Effector memory CD4-positive, alpha-beta T cell (primary cell): ENCODE data around the gene SULT2B1.

Source experiments
- DNase-seq, 3 donors: peaks; one replicate each; pipeline ENCODE4 v3.0.0-alpha.2; 2020
- H3K27ac ChIP-seq: 2 replicates; pipeline ENCODE4 v1.7.0; 2013; ENCODE audit warnings: mild to moderate bottlenecking, low read length, moderate library complexity; ENCODE audit not compliant: insufficient read depth, poor library complexity, severe bottlenecking
- H3K27me3 ChIP-seq: replicated peaks from 2 replicates; pipeline ENCODE4 v1.7.0; 2013; ENCODE audit warnings: mild to moderate bottlenecking, low read length; ENCODE audit not compliant: insufficient read depth, control insufficient read depth, poor library complexity, severe bottlenecking
- H3K36me3 ChIP-seq: 2 replicates; pipeline ENCODE4 v1.7.0; 2013; ENCODE audit warnings: mild to moderate bottlenecking, low read length, moderate library complexity; ENCODE audit not compliant: control insufficient read depth, insufficient read depth
- H3K4me1 ChIP-seq: 2 replicates; pipeline ENCODE4 v1.7.0; 2013; ENCODE audit warnings: low read length, mild to moderate bottlenecking; ENCODE audit not compliant: control insufficient read depth, insufficient read depth, poor library complexity, severe bottlenecking
- H3K4me3 ChIP-seq: 2 replicates; pipeline ENCODE4 v1.7.0; 2013; ENCODE audit warnings: low read length, low read depth, mild to moderate bottlenecking; ENCODE audit not compliant: insufficient read depth, poor library complexity, severe bottlenecking
- H3K9me3 ChIP-seq: 2 replicates; pipeline ENCODE4 v1.7.0; 2013; ENCODE audit warnings: mild to moderate bottlenecking, low read length, moderate library complexity; ENCODE audit not compliant: control insufficient read depth

The SULT2B1 gene

DNA sequence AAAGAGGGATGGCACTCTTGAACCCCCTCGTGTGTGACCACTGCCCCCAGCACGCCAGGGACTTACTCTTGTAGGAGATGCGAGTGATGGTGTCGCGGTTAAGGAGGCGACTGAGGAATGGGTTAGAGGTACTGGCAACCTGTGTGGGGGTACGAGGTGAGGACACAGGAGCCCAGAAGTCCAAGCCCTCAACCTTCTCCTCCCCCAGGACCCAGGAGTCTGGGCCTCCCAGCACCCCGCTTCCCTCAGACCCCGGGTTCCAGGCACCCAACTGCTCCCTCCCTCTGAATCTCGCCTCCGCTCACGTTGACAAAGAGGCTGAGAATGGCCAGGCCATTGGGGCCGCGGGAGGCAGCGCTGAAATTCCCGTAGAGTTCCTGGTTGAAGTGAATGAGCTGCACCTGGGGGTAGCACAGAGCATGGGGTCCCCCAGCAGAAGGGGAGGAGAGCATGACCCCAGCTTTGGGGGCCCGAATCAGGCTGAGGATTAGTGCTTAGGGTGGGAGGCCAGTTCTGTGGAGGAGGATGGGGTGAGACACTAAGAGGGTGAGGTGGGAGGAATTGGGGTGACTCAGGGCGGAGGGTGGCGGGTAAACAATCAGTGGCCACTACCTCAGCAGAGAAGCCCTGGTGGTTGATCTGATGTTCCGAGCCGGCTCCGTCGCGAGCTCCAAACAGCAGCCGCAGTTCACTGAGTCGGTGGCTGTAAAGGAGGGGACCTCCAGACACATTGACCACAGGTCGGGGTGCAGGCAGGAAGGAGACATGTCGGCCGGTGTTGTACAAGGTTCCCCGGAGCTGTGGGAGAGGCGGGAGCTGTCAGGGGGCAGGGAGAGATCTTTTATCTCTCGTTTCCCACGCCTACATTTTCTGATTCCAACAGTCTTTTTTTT is 87.8 kb downstream of the SULT2B1 start:
- Histone ChIP-seq H3K27ac (no peak overlapping the region), H3K4me3 (no peak overlapping the region), H3K27me3 (no peaks in the 10 kb centered on the region), H3K4me1 (peaks cover 11% of the 10 kb centered on the region), H3K9me3 (no peaks in the 10 kb centered on the region), H3K36me3 (no peaks in the 10 kb centered on the region)
- peak in 1 of 3 donors; percentile 38 for DNase-seq

DNA sequence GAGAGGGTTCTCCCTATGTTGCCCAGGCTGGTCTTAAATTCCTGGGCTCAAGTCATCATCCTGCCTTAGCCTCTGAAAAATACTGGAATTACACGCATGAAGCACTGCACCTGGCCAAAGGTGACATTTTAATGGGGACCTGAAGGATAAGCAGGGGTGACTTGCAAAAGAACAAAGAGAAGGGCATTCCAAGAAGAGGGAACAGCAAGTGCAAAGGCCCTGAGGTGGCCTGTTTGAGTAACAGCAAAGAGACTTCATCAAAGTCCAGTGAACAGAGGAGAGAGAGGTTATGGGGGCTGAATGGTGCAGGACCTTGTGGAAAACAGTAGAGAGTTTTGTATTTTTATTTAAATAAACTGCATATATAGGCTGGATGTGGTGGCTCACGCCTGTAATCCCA is 89.9 kb downstream of the SULT2B1 start:
- H3K9me3 ChIP-seq = no peaks in the 10 kb centered on the region

DNA sequence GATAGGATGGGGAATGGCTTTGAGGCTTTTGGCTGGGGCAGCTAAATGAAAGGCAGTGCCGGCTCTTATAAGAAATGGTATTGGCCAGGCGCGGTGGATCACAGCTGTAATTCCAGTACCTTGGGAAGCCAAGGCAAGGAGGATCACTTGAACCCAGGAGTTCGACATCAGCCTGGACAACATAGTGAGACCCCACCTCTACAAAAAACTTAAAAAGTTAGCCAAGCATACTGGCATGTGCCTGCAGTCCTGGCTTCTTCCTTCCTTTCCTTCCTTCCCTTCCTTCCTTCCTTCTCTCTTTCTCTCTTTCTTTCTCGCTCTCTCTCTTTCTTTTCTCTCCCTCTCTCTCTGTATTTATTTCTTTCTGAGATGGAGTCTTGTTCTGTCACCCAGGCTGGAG is 90.9 kb downstream of the SULT2B1 start:
- peaks cover 26% of the 10 kb centered on the region for H3K4me1 ChIP-seq
- no peaks in the 10 kb centered on the region for H3K27me3 ChIP-seq
- H3K27ac ChIP-seq = no peak overlapping the region
- no peaks in the 10 kb centered on the region for H3K36me3 ChIP-seq
- DNase-seq = no peak
- H3K9me3 ChIP-seq = no peaks in the 10 kb centered on the region
- no peak overlapping the region for H3K4me3 ChIP-seq

More for the DNA sequence above, 89.9 kb downstream of the SULT2B1 start:
- no peaks in the 10 kb centered on the region for H3K27me3 ChIP-seq
- no peak overlapping the region for H3K27ac ChIP-seq
- H3K4me3 ChIP-seq = no peak overlapping the region
- no peak for DNase-seq
- H3K36me3 ChIP-seq = no peaks in the 10 kb centered on the region
- peaks cover 21% of the 10 kb centered on the region for H3K4me1 ChIP-seq

- no peak overlapping the region for H3K4me3 ChIP-seq
- no peaks in the 10 kb centered on the region for H3K36me3 ChIP-seq
- H3K27ac ChIP-seq = no peak overlapping the region
- H3K9me3 ChIP-seq = no peaks in the 10 kb centered on the region
- H3K27me3 ChIP-seq = no peaks in the 10 kb centered on the region
- no peak for DNase-seq
- peaks cover 26% of the 10 kb centered on the region for H3K4me1 ChIP-seq
Measured at GRCh38 chr19:48644355-48644754, 92.4 kb downstream of the SULT2B1 start.

- H3K27me3 ChIP-seq = no peaks in the 10 kb centered on the region
- peak; percentile 50 to 68 (median 58) for DNase-seq
- H3K36me3 ChIP-seq = no peaks in the 10 kb centered on the region
- H3K4me1 ChIP-seq = peaks cover 26% of the 10 kb centered on the region
- H3K27ac ChIP-seq = peak overlapping the region; percentile 85
- H3K9me3 ChIP-seq = no peaks in the 10 kb centered on the region
- H3K4me3 ChIP-seq = peak overlapping the region; percentile 59
Measured at GRCh38 chr19:48644839-48645619, 93.1 kb downstream of the SULT2B1 start.

DNA sequence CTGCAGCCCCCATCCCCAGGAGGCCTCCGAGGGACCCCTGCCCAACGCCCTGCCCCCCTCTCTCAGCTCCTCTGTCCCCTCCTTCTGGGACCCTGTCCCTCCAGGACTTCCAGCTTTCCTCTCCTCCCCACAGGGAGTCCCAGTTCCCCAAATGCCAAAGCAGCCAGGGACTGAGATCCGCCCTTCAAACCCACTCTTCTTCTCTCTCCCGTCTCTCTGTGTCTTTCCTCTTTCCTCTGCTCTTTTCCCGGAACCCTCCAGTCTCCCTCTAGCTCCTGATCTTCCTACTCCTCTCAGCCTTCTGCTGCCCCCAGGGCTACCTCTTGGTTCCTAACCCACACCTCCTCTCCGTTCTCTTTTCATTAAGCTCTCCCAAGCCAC is 93.6 kb downstream of the SULT2B1 start:
- peaks cover 26% of the 10 kb centered on the region for H3K4me1 ChIP-seq
- H3K27me3 ChIP-seq = no peaks in the 10 kb centered on the region
- DNase-seq = no peak
- peak overlapping the region; percentile 85 for H3K27ac ChIP-seq
- H3K36me3 ChIP-seq = no peaks in the 10 kb centered on the region
- peak overlapping the region; percentile 59 for H3K4me3 ChIP-seq
- H3K9me3 ChIP-seq = no peaks in the 10 kb centered on the region

GRCh38 chr19:48646001-48646721 is 94.2 kb downstream of the SULT2B1 start, which contains the start of gene CA11:
TSS of gene CA11 (minus strand) at chr19:48646187. CDS start at chr19:48645632, 555 bp downstream.
- Histone ChIP-seq H3K9me3 (no peaks in the 10 kb centered on the region), H3K27me3 (no peaks in the 10 kb centered on the region), H3K27ac (peak within 1 kb of the TSS; percentile 85), H3K36me3 (no peaks in the 10 kb centered on the region), H3K4me3 (peak within 1 kb of the TSS; percentile 59), H3K4me1 (peaks cover 26% of the 10 kb centered on the region)
- DNase-seq = peak; percentile 84 to 89 (median 88)

DNA sequence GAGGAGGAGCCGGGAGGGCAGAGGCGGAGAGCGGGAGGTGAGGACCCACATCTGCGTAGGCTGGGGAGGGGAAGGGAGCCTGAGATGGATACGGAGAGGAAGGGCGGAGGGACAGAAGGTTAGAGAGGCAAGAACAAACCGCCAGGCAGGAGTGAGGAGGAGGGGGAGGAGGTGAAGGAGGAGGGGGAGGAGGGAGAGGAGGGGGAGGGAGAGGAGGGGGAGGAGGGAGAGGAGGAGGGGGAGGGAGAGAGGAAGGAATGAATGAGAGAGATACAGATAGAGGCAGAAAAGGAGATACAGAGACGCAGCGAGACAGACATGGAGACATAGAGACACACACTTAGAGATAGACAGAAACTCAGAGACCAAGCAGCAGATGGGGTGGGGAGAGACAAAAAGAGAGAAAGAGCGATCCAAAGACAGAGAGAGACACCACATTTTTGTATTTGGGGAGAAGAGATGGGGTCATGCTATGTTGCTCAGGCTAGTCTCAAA is 94.8 kb downstream of the SULT2B1 start:
- peak overlapping the region; percentile 59 for H3K4me3 ChIP-seq
- no peak for DNase-seq
- H3K4me1 ChIP-seq = peaks cover 26% of the 10 kb centered on the region
- no peaks in the 10 kb centered on the region for H3K36me3 ChIP-seq
- H3K9me3 ChIP-seq = no peaks in the 10 kb centered on the region
- peak overlapping the region; percentile 85 for H3K27ac ChIP-seq
- H3K27me3 ChIP-seq = no peaks in the 10 kb centered on the region

GRCh38 chr19:48648134-48648533 is 96.2 kb downstream of the SULT2B1 start:
- Histone ChIP-seq H3K4me3 (no peak overlapping the region), H3K27me3 (no peaks in the 10 kb centered on the region), H3K36me3 (no peaks in the 10 kb centered on the region), H3K9me3 (no peaks in the 10 kb centered on the region), H3K27ac (no peak overlapping the region), H3K4me1 (peaks cover 26% of the 10 kb centered on the region)
- DNase-seq = no peak
